PC-3 (cell line): ENCODE results near the gene GNL3L. TPM values are rescaled to one million over a fixed set of nuclear protein-coding genes. Genes with fewer than 3 reads are reported as not detected.

Source experiments
- ATAC-seq: fragments of 200-7000 bp; cut with Tn5 transposase; 2 replicates; pipeline ENCODE4 v1.9.1; 2020; ENCODE audit warnings: mild to moderate bottlenecking, moderate library complexity
- BruUV-seq: library from RNA; stranded (reverse); fragments of 400-500 nt; replicated peaks from 2 replicates; lab custom pipeline; 2021; lab: Mats Ljungman, UMichigan
- CTCF ChIA-PET: fragments of 300-600 bp; sonication (Branson Sonifier 250); formaldehyde crosslinking; loops from one replicate; lab custom pipeline; 2022; ENCODE audit warnings: antibody characterized with exemption; lab: Charles Lee
- POLR2A ChIA-PET: fragments of 300-600 bp; sonication (Branson Sonifier 250); formaldehyde crosslinking; loops from one replicate; lab custom pipeline; 2022; ENCODE audit warnings: antibody characterized with exemption; ENCODE audit not compliant: unreplicated experiment; lab: Charles Lee
- DNase-seq: peaks from one replicate; pipeline ENCODE4 v3.0.0-alpha.2; 2015
- H2AFZ ChIP-seq: fragments of 300-600 bp; sonication (generic); 2 replicates; pipeline ENCODE4 v1.6.0; 2016; ENCODE audit warnings: antibody characterized with exemption, low read length
- H3F3A ChIP-seq: fragments of 300-600 bp; sonication (generic); one replicate; pipeline ENCODE4 v1.6.0; 2017; ENCODE audit warnings: antibody characterized with exemption, low read length, control low read depth, mild to moderate bottlenecking; ENCODE audit not compliant: unreplicated experiment
- H3K27ac ChIP-seq: fragments of 300-600 bp; sonication (generic); 2 replicates; pipeline ENCODE4 v1.5.1; 2016; ENCODE audit warnings: mild to moderate bottlenecking, low read length
- H3K27me3 ChIP-seq: fragments of 300-600 bp; sonication (generic); 2 replicates; pipeline ENCODE4 v1.6.1; 2016; ENCODE audit warnings: low read length, mixed read lengths
- H3K36me3 ChIP-seq: fragments of 300-600 bp; sonication (generic); 2 replicates; pipeline ENCODE4 v1.6.1; 2016; ENCODE audit warnings: low read depth, mixed run types, low read length, mixed read lengths
- H3K4me1 ChIP-seq: fragments of 300-600 bp; sonication (generic); 2 replicates; pipeline ENCODE4 v1.5.1; 2016; ENCODE audit warnings: low read length; ENCODE audit not compliant: insufficient read depth
- H3K4me2 ChIP-seq: fragments of 300-600 bp; sonication (generic); 2 replicates; pipeline ENCODE4 v1.6.0; 2016; ENCODE audit warnings: low read length
- H3K4me3 ChIP-seq: fragments of 300-600 bp; sonication (generic); 2 replicates; pipeline ENCODE4 v1.5.1; 2016; ENCODE audit warnings: mild to moderate bottlenecking, low read length, mixed read lengths
- H3K79me2 ChIP-seq: fragments of 300-600 bp; sonication (generic); 2 replicates; pipeline ENCODE4 v1.6.1; 2017; ENCODE audit warnings: low read length, mixed read lengths
- H3K9ac ChIP-seq: fragments of 300-600 bp; sonication (generic); 2 replicates; pipeline ENCODE4 v1.6.0; 2016; ENCODE audit warnings: mild to moderate bottlenecking, low read length
- H3K9me2 ChIP-seq: fragments of 300-600 bp; sonication (generic); replicated peaks from 2 replicates; pipeline ENCODE4 v1.6.1; 2016; ENCODE audit warnings: mixed run types, low read length, mixed read lengths
- H3K9me3 ChIP-seq: fragments of 300-600 bp; sonication (generic); 2 replicates; pipeline ENCODE4 v1.6.1; 2016; ENCODE audit warnings: low read length, mixed read lengths
- H4K20me1 ChIP-seq: fragments of 300-600 bp; sonication (generic); 2 replicates; pipeline ENCODE4 v1.6.1; 2016; ENCODE audit warnings: low read length, mixed read lengths
- CTCF ChIP-seq: fragments of 300-600 bp; sonication (generic); conservative IDR thresholded peaks from 2 replicates; pipeline ENCODE4 v1.5.1; 2017; ENCODE audit warnings: antibody characterized with exemption, low read depth, mild to moderate bottlenecking, low read length
- EZH2 ChIP-seq: fragments of 300-600 bp; sonication (generic); IDR thresholded peaks from one replicate; pipeline ENCODE4 v1.6.1; 2017; ENCODE audit warnings: antibody characterized with exemption, mild to moderate bottlenecking, low read length; ENCODE audit not compliant: unreplicated experiment
- EZH2phosphoT487 ChIP-seq: fragments of 300-600 bp; sonication (generic); IDR thresholded peaks from 2 replicates; pipeline ENCODE4 v1.6.1; 2018; ENCODE audit warnings: mild to moderate bottlenecking, antibody characterized with exemption, low read length, borderline replicate concordance
- intact Hi-C: fragments of 100-400 bp; cut with micrococcal nuclease; formaldehyde crosslinking; loops from 2 replicates; pipeline ENCODE4 v1.9.0; 2023
- total RNA-seq: library from RNA; depleted of rRNA; stranded (reverse); fragments of >200 nt; gene quantifications from 2 replicates; pipeline ENCODE4 v1.2.3, GENCODE V29; 2014; rRNA removed

Gene GNL3L
- total RNA-seq, 1 experiment from 2014 or later = 50.3 TPM

DNA sequence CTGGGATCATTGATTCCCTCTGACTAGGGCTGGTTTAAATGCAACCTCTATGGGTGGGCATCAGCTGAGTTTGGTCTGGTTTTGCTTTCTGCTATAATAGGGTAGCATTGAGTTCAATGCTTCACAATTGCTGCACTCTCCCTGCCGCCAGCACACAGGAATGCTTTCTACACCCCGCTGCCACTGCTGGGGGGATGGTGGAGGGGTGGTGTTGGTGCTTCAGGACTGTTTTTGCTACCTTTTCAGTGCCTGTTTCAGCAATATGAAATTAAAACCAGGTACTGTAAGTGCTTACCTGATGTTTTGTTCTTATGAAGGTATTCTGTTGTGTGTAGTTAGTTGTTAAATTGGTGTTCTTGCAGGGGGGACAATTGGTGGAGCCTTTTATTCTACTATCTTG, 67.7 kb downstream of the GNL3L start:
- Histone ChIP-seq H3K79me2 (no peaks in the 10 kb centered on the region), H3K9ac (no peak overlapping the region), H3K27me3 (no peaks in the 10 kb centered on the region), H3K9me2 (no peaks in the 10 kb centered on the region), H3K4me3 (no peak overlapping the region), H3F3A (no peaks in the 10 kb centered on the region), H3K4me2 (no peak overlapping the region), H3K4me1 (no peaks in the 10 kb centered on the region), H3K9me3 (no peaks in the 10 kb centered on the region), H2AFZ (no peak overlapping the region), H4K20me1 (no peaks in the 10 kb centered on the region), H3K36me3 (no peaks in the 10 kb centered on the region), H3K27ac (no peak overlapping the region)
- ChIA-PET CTCF (no interaction called here), POLR2A (no interaction called here)
- ATAC-seq = no peak
- no peak for DNase-seq
- intact Hi-C loops = no loop called here
- TF ChIP-seq EZH2phosphoT487 = no peak
- no peak for TF ChIP-seq EZH2
- TF ChIP-seq CTCF = no peak
- no TSS peak for BruUV-seq

GRCh38 chrX:54602563-54602962, 72.5 kb downstream of the GNL3L start:
- DNase-seq = no peak
- ATAC-seq = no peak

More at GRCh38 chrX:54602563-54602962, 72.5 kb downstream of the GNL3L start:
- Histone ChIP-seq H3K4me3 (no peak overlapping the region), H4K20me1 (no peaks in the 10 kb centered on the region), H3K4me2 (no peak overlapping the region), H3K9ac (no peak overlapping the region), H3K9me2 (no peaks in the 10 kb centered on the region), H3K27me3 (no peaks in the 10 kb centered on the region), H3K4me1 (no peaks in the 10 kb centered on the region), H3K9me3 (no peaks in the 10 kb centered on the region), H3K79me2 (no peaks in the 10 kb centered on the region), H3F3A (no peaks in the 10 kb centered on the region), H3K27ac (no peak overlapping the region), H3K36me3 (no peaks in the 10 kb centered on the region), H2AFZ (no peak overlapping the region)
- ChIA-PET POLR2A (no interaction called here), CTCF (no interaction called here)
- intact Hi-C loops = no loop called here
- BruUV-seq = no TSS peak
- TF ChIP-seq EZH2phosphoT487 (no peak), EZH2 (no peak), CTCF (no peak)

Other genes starting within 250 kb of the GNL3L start
- 0.06 and 0.33 TPM in 2 replicates for gene WNK3, start 172.2 kb upstream of the GNL3L start, total RNA-seq
- 38.6 and 44.6 TPM in 2 replicates for gene TSR2, start 89.8 kb upstream of the GNL3L start, total RNA-seq
- 9.9 and 18.5 TPM in 2 replicates for gene FGD1, start 34.0 kb upstream of the GNL3L start, total RNA-seq